ENCODE results near the gene ACVRL1.

ACVRL1 gene

GRCh38 chr12:51864833-51865670 lies 42.3 kb upstream of the ACVRL1 start:
- H3K4me3 ChIP-seq (ENCODE audit: low read depth, low read length) = no peak overlapping the region
- no peak for DNase-seq (ENCODE audit: low read depth)
- TF ChIP-seq POLR2A (IDR thresholded peaks at IDR 0.05; ENCODE audit: extremely low read depth, insufficient read length) (no peak), MYC (IDR thresholded peaks at IDR 0.05; ENCODE audit: low read depth, low read length) (no peak), CTCF (IDR thresholded peaks at IDR 0.05; ENCODE audit: low read depth, low read length) (no peak), MAX (IDR thresholded peaks at IDR 0.05; ENCODE audit: low read depth, low read length) (no peak)

- H3K4me3 ChIP-seq (ENCODE audit: low read depth, low read length) = no peak overlapping the region
- no peak for DNase-seq (ENCODE audit: low read depth)
- TF ChIP-seq MAX (IDR thresholded peaks at IDR 0.05; ENCODE audit: low read depth, low read length) (no peak), CTCF (IDR thresholded peaks at IDR 0.05; ENCODE audit: low read depth, low read length) (no peak), POLR2A (IDR thresholded peaks at IDR 0.05; ENCODE audit: extremely low read depth, insufficient read length) (no peak), MYC (IDR thresholded peaks at IDR 0.05; ENCODE audit: low read depth, low read length) (no peak)
Measured at GRCh38 chr12:51865757-51866270, 41.5 kb upstream of the ACVRL1 start.

GRCh38 chr12:51866324-51866723 lies 41.0 kb upstream of the ACVRL1 start:
- H3K4me3 ChIP-seq (ENCODE audit: low read depth, low read length) = no peak overlapping the region
- no peak for DNase-seq (ENCODE audit: low read depth)
- TF ChIP-seq MAX (IDR thresholded peaks at IDR 0.05; ENCODE audit: low read depth, low read length) (no peak), POLR2A (IDR thresholded peaks at IDR 0.05; ENCODE audit: extremely low read depth, insufficient read length) (no peak), CTCF (IDR thresholded peaks at IDR 0.05; ENCODE audit: low read depth, low read length) (no peak), MYC (IDR thresholded peaks at IDR 0.05; ENCODE audit: low read depth, low read length) (no peak)

GRCh38 chr12:51866762-51867161 lies 40.5 kb upstream of the ACVRL1 start:
- no peak for DNase-seq (ENCODE audit: low read depth)

GRCh38 chr12:51867371-51867770 lies 39.9 kb upstream of the ACVRL1 start:
- no peak for TF ChIP-seq MYC (IDR thresholded peaks at IDR 0.05; ENCODE audit: low read depth, low read length)
- TF ChIP-seq MAX (IDR thresholded peaks at IDR 0.05; ENCODE audit: low read depth, low read length) = no peak
- no peak for TF ChIP-seq POLR2A (IDR thresholded peaks at IDR 0.05; ENCODE audit: extremely low read depth, insufficient read length)
- TF ChIP-seq CTCF (IDR thresholded peaks at IDR 0.05; ENCODE audit: low read depth, low read length) = no peak
- DNase-seq (ENCODE audit: low read depth) = no peak
- no peak overlapping the region for H3K4me3 ChIP-seq (ENCODE audit: low read depth, low read length)

More at GRCh38 chr12:51866762-51867161, 40.5 kb upstream of the ACVRL1 start:
- TF ChIP-seq POLR2A (IDR thresholded peaks at IDR 0.05; ENCODE audit: extremely low read depth, insufficient read length) (no peak), CTCF (IDR thresholded peaks at IDR 0.05; ENCODE audit: low read depth, low read length) (no peak), MAX (IDR thresholded peaks at IDR 0.05; ENCODE audit: low read depth, low read length) (no peak), MYC (IDR thresholded peaks at IDR 0.05; ENCODE audit: low read depth, low read length) (no peak)
- no peak overlapping the region for H3K4me3 ChIP-seq (ENCODE audit: low read depth, low read length)
